Measurements from ENCODE around the gene NAA10. TPM values are rescaled to one million over a fixed set of nuclear protein-coding genes. Genes with fewer than 3 reads are reported as not detected.

The NAA10 gene
- total and polyA plus RNA-seq, 11 donors: 52.5 to 221 (median 91.5) TPM

DNA sequence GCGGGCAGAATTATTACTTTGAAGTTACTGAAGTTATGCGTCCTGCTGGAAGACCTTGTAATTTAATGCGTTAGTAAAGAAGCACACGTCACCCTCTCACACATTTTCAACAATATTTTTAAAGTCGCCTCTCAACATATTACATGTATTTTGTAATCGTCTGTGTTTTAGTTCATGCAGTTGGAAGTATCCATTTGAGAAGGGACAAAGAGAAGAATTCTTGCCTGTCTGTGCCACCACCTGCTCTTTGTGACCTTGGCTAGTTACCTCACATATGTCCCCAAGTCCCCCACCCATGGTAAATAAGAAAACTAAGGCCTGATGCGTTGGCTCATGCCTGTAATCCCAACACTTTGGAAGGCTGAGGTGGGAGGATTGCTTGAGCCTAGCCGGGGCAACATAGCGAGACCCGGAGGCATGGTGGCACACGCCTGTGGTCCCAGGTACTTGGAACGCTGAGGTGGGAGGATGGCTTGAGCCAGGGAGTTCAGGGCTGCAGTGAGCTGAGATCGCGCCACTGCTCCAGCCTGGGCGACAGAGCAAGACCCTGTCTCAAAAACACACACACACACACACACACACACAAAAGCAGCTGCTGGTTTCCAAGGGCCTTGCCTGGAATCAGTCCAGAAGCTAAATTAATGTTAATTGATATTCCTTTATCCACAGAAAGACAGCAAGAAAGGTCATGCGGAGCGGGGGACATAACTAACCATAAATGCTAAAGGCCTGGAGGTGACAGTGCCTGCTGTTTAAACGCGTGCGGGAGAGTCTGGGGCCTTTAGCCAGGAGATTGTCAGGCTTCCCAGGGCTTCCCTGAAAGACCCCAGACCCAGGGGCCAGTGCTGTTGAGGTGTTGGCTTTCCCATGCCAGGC lies 38.5 kb upstream of the NAA10 start:
- Histone ChIP-seq H3K4me1 (peaks cover 0 to 41% (median 24%) of the 10 kb centered on the region in 12 donors), H3K27ac (peak overlapping the region; percentile 94 to 100 (median 100)), H3K4me3 (peak overlapping the region; percentile 3 to 95 (median 90)), H3K36me3 (no peaks in the 10 kb centered on the region), H3K9me3 (no peaks in the 10 kb centered on the region), H3K27me3 (peaks cover 0 to 13% (median 0%) of the 10 kb centered on the region in 9 donors)
- intact Hi-C loops (cut with DNase I): loop anchor here in 2 of 10 donors (5.0 kb wide), 2 partner anchors 49 to 124 kb away; partner anchors contain the start of gene MECP2 (in 1 of the 2)
- ATAC-seq (no peak), DNase-seq (no peak)
- 28 to 55% (median 43%) methylated on average over 20 of the region's 20 CpGs for WGBS, 4 donors
- TF ChIP-seq POLR2A (IDR thresholded peaks at IDR 0.05): no peak

GRCh38 chrX:153972368-153973126 lies 37.7 kb upstream of the NAA10 start, which contains the start of gene TMEM187:
Gene TMEM187 (plus strand): TSS chrX:153972754. CDS start chrX:153982063, 9,309 bp downstream.
- Histone ChIP-seq H3K4me1 (peaks cover 0 to 49% (median 31%) of the 10 kb centered on the region in 12 donors), H3K27me3 (peaks cover 0 to 10% (median 0%) of the 10 kb centered on the region in 9 donors), H3K36me3 (no peaks in the 10 kb centered on the region), H3K9me3 (no peaks in the 10 kb centered on the region), H3K27ac (peak within 1 kb of the TSS; percentile 94 to 100 (median 100)), H3K4me3 (peak within 1 kb of the TSS; percentile 43 to 95 (median 90))
- DNase-seq (peak; percentile 85 to 93 (median 90)), ATAC-seq (peak; percentile 14 to 71 (median 48))
- 0 to 9% (median 1%) methylated on average over 14 to 103 of the region's 103 CpGs for WGBS, 4 donors
- TF ChIP-seq, protein P1, sequence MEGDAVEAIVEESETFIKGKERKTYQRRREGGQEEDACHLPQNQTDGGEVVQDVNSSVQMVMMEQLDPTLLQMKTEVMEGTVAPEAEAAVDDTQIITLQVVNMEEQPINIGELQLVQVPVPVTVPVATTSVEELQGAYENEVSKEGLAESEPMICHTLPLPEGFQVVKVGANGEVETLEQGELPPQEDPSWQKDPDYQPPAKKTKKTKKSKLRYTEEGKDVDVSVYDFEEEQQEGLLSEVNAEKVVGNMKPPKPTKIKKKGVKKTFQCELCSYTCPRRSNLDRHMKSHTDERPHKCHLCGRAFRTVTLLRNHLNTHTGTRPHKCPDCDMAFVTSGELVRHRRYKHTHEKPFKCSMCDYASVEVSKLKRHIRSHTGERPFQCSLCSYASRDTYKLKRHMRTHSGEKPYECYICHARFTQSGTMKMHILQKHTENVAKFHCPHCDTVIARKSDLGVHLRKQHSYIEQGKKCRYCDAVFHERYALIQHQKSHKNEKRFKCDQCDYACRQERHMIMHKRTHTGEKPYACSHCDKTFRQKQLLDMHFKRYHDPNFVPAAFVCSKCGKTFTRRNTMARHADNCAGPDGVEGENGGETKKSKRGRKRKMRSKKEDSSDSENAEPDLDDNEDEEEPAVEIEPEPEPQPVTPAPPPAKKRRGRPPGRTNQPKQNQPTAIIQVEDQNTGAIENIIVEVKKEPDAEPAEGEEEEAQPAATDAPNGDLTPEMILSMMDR (IDR thresholded peaks at IDR 0.05): no peak
- no peak for TF ChIP-seq POLR2A (IDR thresholded peaks at IDR 0.05)
- intact Hi-C loops (cut with DNase I): loop anchor here in 2 of 10 donors (5.0 kb wide), 2 partner anchors 50 to 125 kb away; partner anchors contain the start of gene MECP2 (in 1 of the 2)

- intact Hi-C loops (cut with DNase I): loop anchor here in 2 of 10 donors (1.0 to 5.0 kb wide), 3 partner anchors 43 to 126 kb away; partner anchors contain the start of gene MECP2 (in 1 of the 2)
- H3K27ac ChIP-seq: peak within 1 kb of the TSS; percentile 94 to 100 (median 100)
- H3K36me3 ChIP-seq: no peaks in the 10 kb centered on the region
- peak within 1 kb of the TSS; percentile 43 to 95 (median 90) for H3K4me3 ChIP-seq
- peaks cover 0 to 57% (median 37%) of the 10 kb centered on the region in 12 donors for H3K4me1 ChIP-seq
- TF ChIP-seq POLR2A (IDR thresholded peaks at IDR 0.05): peak; percentile 3 to 38
- TF ChIP-seq, protein P1 (IDR thresholded peaks at IDR 0.05): no peak
- DNase-seq: peak; percentile 91 to 97 (median 93)
- 0 to 9% (median 4%) methylated on average over 21 to 96 of the region's 96 CpGs for WGBS, 4 donors
- H3K27me3 ChIP-seq: peaks cover 0 to 8% (median 0%) of the 10 kb centered on the region in 9 donors
- ATAC-seq: peak; percentile 56 to 76 (median 72)
- H3K9me3 ChIP-seq: no peaks in the 10 kb centered on the region
Measured at GRCh38 chrX:153971450-153972367, 36.9 kb upstream of the NAA10 start, which contains the start of gene HCFC1. Gene HCFC1 (minus strand): TSS chrX:153971818. CDS start chrX:153970840, 978 bp downstream.

Measured in heart left ventricle (tissue), 16 donors.